ENCODE results near the gene TRAPPC5.

The TRAPPC5 gene

DNA sequence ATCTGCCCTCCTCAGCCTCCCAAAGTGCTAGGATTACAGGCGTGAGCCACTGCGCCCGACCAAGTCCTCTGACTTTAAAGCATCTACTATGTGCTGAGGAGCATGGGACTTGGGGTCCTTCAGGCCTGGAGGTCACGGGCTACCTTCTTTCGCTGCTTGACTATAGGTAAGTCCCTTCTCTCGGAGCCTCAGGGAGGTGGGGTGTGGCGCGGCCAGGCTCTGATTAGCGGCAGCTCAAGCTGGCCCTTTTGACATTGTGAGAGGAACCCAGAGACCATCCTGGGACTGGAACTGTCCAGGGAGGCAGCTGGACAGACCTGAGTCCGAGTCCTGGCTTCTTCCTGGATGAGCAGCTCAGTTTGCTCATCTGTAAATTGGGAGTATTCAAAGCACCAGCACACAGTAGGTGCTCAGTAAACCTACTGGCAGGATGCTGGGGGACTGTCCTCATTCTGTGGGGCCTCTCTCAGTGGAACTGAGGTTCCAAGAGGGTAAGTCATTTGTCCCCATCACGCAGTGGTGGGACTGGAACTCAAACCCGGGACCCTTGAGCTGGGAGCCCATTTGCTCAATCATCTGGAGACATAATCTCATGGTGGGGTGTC lies 20.5 kb downstream of the TRAPPC5 start:
- DNase-seq (ENCODE audit: low read depth in 2 of 2): no peak

DNA sequence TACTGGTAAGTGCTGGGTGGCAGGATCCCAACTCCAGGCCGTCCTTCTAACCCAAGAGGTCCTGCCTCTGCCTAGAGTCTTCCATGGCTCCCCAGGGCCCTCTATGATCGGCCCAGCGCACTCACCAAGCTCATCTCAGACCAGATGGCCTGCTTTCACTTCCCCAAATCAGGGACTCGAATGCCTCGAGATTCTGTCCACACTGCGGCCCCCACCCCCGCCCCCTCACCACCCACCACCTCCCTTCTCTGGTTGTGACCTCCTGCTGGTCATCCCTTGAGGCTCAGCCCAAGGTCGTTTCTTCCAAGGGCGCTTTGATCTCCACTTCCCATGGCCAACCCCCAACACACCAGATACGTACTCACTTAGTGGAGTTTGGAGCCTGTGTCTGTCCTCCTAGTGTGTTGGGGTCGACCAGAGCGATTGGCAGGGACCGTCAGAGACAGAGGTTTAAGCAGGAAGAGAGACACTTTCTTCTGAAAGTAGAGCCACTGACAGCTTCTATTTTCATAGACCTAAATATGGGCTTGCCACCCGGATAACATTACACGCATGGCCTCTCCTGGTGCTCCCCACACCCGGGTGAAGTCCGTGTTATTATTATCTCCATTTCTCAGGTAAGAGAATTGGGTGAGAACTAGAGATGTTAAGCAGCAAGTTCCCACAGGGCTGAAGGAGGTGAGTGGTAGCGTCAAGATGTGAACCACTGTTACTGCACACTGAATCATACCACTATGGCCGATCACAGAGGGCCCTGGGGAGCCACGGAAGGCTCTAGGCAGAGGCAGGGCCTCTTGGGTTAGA lies 21.2 kb downstream of the TRAPPC5 start, which contains the start of gene FCER2:
Gene FCER2, minus strand, starts transcription at position 478 of the 804 bp plus-strand sequence. CDS start 2,371 bp downstream, outside the sequence.
- no peak for DNase-seq (ENCODE audit: low read depth in 2 of 2)

DNA sequence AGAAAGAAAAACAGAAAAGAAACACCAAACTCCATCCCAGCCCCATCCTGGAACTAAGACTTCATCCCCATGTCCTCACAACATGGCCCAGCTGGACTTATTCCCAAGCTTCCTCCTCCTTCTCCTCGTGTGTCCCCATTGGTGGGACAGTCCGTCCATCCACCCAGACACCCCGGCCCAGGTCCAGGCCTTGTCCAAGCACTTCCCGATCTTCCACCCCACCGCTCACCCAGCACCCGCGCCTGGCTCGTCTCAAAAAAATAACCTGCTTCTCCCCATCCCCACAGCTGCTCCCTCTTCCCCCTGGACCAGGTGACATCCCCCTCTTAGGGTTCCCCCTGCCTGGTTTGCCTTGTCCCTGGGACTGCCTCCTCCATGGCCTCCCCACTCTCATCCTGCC lies 22.7 kb downstream of the TRAPPC5 start:
- no peak for DNase-seq (ENCODE audit: low read depth in 2 of 2)

DNA sequence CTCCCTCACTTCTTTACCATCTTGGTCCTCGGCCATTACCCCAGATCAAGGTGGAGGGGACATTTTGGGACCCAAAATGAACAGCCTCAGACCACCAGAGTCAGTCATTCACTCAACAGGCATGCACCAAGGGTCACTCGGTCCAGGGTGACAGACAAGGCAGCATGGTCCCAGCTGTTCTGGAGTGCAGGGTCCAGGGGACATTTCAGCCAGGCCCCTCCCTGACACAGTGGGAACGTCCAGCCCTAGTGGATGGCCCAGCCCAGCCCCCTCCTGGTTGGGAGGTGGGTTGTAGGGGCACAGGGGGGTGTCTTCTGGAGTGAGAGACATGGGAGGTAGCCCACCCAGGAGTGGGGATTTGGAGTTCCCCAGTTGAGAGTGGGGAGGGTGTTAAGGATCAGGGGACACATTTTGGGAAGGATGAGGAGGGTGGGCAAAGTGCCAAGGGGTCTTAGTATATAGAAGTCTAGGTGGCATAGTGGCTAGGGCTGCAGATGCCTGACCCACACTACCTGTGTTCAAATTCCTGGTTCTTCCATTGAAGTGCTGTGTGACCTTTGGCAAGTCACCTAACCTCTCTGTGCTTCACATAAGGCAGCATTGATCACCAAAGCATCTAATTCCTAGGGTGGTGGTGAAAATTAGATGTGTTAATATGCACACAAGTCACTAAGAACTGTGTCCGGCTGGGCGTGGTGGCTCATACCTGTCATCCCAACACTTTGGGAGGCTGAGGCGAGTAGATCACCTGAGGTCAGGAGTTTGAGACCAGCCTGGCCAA lies 23.8 kb downstream of the TRAPPC5 start:
- DNase-seq (ENCODE audit: low read depth in 2 of 2): no peak

DNA sequence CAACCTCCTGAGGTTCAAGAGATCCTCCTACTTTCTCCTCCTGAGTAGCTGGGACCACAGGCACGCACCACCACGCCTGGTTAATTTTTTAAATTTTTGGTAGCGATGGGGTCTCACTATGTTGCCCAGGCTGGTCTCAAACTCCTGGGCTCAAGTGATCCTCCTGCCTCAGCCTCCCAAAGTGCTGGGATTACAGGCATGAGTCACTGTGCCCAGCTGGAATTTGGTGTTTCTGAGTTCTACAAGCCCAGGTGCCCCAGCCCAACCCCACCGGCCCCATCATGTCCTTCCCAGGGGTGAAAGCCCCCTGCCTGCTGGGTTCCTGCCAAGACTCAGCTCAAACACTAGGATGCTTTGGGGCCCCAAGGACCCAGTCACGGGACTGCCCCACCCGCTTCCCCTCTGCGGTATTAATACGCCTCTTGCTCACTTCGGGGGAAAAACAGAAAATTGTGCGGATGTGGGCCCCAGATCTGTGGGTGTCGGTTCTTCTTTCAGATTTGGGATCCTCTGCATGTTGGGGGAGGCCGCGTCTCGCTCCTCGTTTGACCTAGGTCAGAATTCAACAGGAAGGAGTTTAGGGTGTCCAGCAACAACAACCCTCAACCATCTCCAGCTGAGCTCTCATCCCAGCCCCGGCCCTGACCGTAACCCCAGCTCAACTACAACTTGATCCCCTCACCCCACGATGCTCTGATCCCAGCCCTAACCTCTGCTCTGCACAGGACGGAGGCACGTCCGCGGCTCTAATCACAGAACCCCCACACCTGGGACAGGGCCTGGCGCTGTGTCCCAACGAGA lies 25.0 kb downstream of the TRAPPC5 start:
- DNase-seq (ENCODE audit: low read depth in 2 of 2): peak; percentile 35 to 69

DNA sequence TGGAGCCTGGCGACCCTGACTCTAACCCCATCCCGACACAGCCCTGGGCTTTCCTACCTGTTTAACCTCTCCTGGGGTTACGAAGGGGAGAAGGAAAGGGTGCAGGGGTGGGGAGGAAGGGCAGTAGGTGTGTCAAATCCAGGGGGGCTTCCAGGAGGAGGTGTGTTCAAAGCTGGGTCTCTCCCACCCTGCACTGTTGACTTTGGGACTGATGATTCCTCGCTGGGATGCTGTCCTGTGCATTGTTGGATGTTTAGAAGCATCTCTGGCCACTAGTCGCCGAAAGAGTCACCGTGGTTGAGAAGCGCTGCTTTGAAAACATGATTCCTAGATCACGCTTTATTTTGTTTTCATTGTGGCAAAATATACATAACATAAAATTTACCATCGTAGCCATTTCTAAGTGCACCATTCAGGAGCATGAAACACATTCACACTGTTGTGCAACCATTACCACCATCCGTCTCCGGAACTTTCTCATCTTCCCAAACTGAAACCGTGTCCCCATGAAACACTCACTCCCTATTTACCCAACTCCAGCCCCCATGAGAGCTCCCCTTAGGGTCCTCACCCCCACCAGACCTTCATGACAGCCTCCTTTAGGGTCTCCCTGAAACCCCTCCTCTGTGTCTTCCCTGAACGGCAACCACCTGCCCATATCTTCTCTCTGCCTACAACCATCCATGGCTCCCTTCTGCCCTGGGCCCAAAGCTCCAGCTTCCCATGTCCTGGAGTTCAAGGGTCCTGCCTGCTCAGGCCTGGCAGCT lies 25.7 kb downstream of the TRAPPC5 start:
- no peak for DNase-seq (ENCODE audit: low read depth in 2 of 2)

DNA sequence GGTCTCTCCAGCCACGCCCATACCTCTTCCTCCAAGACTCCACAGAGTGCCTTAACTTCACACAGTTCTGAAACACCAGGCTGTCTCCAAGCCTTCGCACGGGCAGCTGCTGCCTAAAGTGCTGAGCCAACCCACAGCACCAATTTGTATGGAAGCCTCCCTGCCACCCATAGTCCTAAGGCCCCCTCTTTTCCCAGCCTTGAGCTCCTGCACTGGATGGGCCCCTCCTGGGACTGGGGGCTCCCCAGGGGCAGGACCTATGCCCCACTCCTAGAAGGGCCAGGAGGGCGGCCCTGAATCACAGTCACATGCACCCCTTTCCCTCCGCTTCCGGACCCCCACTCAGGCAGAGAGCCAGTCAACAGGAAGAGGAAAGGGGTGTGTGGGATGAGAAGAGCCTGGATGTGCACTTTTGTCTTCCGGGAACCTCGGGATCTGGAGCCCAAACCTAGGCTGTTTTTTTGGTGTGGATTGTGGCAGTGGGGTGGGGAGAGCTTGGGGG lies 26.4 kb downstream of the TRAPPC5 start:
- no peak for DNase-seq (ENCODE audit: low read depth in 2 of 2)

DNA sequence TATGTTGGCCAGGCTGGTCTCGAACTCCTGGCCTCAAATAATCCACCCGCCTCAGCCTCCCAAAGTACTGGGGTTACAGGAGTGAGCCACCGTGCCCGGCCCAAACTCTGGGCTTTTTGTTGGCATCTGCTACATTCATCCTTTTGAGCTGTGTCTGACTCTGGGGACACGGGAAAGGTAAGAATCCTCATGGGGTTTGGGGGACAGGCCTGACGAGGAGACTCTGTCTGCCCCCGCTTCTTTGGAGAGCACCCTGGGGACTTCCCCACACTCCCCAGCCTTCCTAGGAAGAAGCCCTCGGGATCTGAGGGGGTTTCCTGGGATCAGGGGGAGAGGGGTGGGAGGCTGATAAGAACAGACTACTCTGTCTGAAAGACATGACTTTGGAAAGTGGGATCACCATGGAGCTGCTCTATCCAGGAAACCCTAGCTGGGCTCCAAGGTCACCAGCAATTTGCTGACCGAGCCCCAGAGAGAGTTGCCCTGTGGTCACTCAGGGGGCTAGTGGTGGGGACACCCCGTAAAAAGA lies 29.4 kb downstream of the TRAPPC5 start:
- no peak for DNase-seq (ENCODE audit: low read depth in 2 of 2)

DNA sequence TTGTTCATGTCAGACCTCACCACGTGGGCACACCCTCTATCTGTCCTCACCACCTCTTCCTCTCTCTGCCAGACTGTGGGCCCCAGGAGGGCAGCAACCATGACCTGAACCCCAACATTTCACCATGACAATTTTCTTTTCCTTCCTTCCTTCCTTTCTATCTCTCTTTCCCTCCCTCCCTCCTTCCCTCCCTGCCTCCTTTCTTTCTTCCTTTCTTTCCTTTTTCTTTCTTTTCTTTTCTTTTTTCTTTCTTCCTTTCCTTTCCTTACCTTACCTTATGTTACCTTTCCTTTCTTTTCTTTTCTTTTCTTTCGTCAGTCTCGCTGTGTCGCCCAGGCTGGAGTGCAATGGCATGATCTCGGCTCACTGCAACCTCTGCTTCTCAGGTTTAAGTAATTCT lies 30.0 kb downstream of the TRAPPC5 start:
- no peak for DNase-seq (ENCODE audit: low read depth in 2 of 2)

DNA sequence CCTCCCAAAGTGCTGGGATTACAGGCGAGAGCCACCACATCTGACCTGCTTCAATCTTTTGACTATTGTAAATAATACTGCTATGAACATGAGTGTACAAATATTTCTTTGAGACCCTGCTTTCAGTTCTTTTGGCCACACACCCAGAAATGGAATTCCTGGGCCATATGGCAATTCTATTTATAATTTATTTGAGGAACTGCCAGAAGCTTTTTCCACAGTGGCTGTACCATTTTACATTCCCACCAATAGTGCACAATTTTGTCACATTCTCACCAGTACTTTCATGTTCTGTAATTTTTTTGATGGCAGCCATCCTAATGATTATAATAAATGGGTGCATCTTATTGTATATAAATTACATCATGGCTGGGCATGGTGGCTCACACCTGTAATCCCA lies 35.0 kb downstream of the TRAPPC5 start:
- no peak for DNase-seq (ENCODE audit: low read depth in 2 of 2)

DNA sequence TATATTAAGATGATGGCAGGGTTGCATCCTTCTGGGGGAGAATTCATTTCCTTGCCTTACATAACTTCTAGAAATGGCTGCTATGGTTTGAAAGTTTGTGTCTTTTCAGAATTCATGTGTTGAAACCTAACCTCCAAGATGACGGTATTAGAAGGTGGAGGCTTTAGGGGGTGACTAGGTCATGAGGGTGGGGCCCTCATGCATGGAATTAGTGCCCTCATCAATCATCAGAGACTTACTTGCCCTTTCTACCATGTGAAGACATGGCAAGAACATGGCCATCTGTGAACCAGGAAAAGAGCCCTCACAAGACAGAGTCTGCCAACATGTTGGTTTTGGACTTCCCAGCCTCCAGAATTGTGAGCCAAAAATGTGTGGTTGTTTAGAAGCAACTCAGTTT lies 36.1 kb downstream of the TRAPPC5 start:
- DNase-seq (ENCODE audit: low read depth in 2 of 2): no peak

DNA sequence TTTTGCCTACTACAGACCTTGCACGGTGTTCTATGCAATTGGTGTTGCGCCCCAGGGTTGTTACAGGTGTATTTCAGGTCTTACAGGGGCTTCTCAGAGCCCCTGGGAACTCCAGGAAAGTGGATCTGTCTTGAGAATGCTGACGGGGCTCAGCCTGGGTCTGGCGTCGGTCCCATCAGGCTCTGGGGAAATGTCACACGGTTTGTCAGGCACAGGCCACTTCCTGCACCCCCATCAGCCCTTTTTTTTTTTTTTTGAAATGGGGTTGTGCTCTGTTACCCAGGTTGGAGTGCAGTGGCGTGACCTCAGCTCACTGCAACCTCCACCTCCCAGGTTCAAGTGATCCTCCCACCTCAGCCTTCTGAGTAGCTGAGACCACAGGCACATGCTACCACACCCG lies 38.0 kb downstream of the TRAPPC5 start:
- DNase-seq (ENCODE audit: low read depth in 2 of 2): no peak

DNA sequence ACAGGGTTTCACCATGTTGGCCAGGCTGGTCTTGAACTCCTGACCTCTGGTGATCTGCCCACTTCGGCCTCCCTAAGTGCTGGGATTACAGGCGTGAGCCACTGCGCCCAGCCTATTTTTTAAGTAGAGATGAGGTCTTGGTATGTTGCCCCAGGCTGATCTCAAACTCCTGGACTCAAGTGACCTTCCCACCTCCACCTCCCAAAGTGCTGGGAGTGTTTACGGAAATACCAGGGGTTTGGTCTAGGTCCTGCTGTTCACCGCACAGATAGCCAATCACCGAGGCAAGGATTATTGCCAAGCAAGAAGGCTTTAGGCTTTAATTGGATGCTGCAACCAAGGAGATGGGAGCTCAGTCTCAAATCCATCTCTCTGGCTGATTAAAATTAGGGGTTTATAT lies 39.7 kb downstream of the TRAPPC5 start:
- no peak for DNase-seq (ENCODE audit: low read depth in 2 of 2)

DNA sequence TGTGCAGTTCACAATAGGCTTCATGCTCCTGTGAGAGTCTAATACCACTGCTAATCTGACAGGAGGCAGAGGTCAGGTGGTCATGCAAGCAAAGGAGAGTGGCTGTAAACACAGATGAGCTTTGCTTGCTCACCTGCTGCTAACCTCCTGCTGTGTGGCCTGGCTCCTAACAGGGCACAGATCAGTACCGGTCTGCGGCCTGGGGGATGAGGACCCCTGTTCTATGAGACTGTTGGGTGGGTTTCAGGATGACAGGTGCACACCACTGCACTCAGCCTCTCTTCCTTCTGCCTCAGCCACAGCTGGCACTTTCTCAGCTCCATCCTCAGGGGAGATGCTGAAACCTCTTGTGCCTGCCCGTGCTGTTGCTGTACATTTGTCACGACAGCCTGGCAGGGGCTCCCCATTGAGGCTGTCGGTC lies 41.6 kb downstream of the TRAPPC5 start:
- no peak for DNase-seq (ENCODE audit: low read depth in 2 of 2)

DNA sequence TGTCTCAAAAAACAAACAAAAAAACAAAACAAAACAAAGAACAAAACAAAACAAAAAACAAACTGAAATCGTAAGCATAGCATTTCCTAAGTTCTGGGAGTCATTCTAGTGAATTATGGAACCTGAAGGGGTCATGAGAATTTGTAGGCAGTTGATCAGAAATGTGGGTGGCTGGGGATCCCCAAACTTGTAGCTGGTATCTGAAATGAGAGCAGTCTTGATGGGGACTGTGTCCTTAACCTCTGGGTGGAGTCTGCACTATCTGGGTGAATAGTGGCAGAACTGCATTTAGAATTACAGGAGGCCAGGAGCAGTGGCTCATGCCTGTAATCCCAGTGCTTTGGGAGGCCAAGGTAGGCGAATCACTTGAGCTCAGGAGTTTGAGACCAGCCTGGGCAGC lies 45.2 kb downstream of the TRAPPC5 start:
- no peak for DNase-seq (ENCODE audit: low read depth in 2 of 2)

DNA sequence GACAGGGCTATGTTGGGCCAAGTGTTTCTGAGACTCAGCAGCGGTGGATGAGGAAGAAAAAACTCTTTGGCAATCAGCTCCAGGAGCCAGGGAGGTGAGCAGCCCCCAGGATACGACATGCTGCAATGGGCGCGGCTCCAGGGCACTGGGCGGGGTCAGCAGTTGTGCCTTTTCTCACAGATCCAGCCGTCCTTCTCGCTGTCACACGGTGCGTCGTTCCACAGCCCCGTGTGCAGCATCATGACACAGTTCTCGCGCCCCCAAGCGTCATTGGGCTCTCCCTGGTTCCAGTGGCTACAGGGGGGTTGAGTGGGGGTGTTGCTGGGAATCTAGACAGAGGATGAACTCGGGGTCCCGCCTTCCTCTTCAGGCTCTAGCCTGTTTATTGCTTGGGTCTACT lies 48.6 kb downstream of the TRAPPC5 start:
- DNase-seq (ENCODE audit: low read depth in 2 of 2): no peak

DNA sequence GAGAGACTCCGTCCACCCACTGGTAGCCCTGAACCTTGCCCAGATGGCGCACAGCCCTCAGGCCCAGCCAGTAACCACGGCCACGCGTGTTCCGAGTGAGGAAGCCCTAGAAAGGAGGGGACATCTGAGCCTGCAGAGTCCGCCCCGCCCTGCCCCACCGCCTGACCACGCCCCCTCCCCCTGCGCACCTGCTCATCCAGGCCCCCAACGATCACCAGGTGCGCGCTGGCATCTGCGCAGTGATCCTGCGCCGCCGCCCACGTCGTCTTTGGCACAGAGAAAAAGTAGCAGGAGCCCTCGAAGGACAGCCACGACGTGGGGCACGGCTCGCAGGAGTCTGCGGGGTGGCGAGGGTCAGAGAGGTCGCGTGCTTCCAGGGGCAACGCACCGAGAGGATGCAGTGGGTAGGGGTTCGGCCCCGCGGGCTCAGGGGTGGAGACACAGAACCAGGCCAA lies 49.2 kb downstream of the TRAPPC5 start:
- no peak for DNase-seq (ENCODE audit: low read depth in 2 of 2)

DNA sequence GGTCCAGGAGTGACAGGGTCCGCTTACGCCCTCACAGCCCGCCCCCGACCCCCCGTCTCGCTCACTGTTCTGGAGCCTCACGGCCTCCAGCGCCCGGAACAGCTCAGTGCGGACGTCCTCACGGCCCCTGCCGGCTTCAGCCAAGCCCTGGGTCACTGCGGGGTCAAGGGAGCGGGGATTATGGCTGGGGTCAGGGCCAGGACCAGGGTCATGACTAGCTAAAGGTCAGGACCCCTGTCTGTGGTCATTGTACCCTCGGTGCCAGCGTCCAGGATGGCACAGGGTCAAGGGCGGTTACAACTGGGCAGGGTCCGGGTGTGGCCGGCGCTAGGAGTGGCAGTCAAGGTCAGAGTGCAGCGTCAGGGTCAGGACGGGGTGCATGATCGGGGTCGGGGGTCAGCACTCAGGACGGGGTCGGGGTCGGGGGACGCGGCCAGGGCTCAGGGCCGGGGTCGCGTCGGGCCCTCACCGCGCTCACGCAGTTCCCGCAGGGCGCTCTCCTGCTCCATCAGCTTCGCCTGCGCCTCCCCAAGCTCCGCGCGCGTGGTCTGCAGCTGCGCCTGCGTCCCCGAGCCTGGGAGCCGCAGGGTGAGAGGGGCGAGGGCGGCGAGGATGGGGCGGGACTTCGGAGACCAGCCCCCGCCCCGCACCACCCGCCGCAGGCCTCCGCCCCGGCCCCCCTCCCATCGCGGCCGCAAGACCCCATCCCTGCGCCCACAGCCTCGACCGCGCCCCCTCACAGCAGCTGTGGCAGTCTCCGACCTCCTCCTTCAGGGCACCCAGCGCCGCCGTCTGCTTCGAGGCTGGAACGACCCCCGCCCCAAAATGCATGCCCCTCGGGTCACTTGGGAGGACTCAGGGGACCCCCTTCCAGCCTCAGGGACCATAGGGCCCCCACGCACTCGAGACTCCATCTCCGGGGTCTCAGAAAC lies 49.9 kb downstream of the TRAPPC5 start:
- no peak for DNase-seq (ENCODE audit: low read depth in 2 of 2)

DNA sequence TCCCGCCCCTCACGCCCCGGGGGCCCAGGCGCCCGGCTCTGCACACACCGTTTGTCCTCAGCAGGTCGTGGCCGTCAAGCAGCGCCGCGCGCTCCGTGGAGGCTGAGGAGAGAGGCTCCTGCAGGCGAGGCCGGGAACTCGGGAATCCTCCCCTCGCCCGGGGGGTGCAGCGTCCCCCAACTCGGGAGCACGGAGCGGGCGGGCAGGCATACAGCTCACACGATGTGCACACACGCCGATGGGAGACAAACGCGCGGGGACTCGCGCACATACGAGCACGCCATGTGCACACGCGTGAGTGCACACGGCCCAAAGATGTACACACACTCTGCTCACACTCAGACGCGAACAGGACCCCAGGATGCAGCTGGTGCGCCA lies 50.6 kb downstream of the TRAPPC5 start:
- no peak for DNase-seq (ENCODE audit: low read depth in 2 of 2)
